K562 (cell line): ENCODE results near the gene AFF1. TPM values are rescaled to one million over a fixed set of nuclear protein-coding genes. Genes with fewer than 3 reads are reported as not detected.

Experiments used
- CBFA2T2 ChIP-seq: fragments of 450-650 bp; conservative IDR thresholded peaks from 2 replicates; pipeline ENCODE4 v1.6.1; 2017; ENCODE audit warnings: mild to moderate bottlenecking
- CEBPB ChIP-seq: fragments of 450-650 bp; IDR thresholded peaks from 2 replicates; pipeline ENCODE4 v1.6.1; 2016; ENCODE audit warnings: missing genetic modification characterization, missing compliant biosample characterization
- CTBP1 ChIP-seq: fragments of 450-650 bp; IDR thresholded peaks from 2 replicates; pipeline ENCODE4 v1.6.1; 2016; ENCODE audit warnings: borderline replicate concordance
- DPF2 ChIP-seq: fragments of 450-650 bp; IDR thresholded peaks from 2 replicates; pipeline ENCODE4 v1.6.1; 2016
- EP300 ChIP-seq: IDR thresholded peaks from 2 replicates; pipeline ENCODE4 v1.6.1; 2012; ENCODE audit warnings: low read length, improper control_type of control experiment
- EP400 ChIP-seq: fragments of 450-650 bp; IDR thresholded peaks from 2 replicates; pipeline ENCODE4 v1.6.1; 2017; ENCODE audit warnings: antibody characterized with exemption, mild to moderate bottlenecking, moderate library complexity
- HMBOX1 ChIP-seq: sonication (generic); IDR thresholded peaks from 2 replicates; pipeline ENCODE4 v1.6.1; 2016
- ILF3 ChIP-seq: fragments of 450-650 bp; IDR thresholded peaks from 2 replicates; pipeline ENCODE4 v1.6.1; 2018; ENCODE audit warnings: antibody characterized with exemption, mild to moderate bottlenecking, moderate library complexity, borderline replicate concordance
- KDM1A ChIP-seq, 2 experiments: fragments of 450-650 bp; IDR thresholded peaks; 2 replicates each; pipeline ENCODE4 v1.6.1; 2016; ENCODE audit warnings: mild to moderate bottlenecking in 2 of 2
- MAFF ChIP-seq: IDR thresholded peaks from 2 replicates; pipeline ENCODE4 v1.6.1; 2012; ENCODE audit warnings: low read length, improper control_type of control experiment
- MYNN ChIP-seq, 2 experiments: sonication (generic); formaldehyde crosslinking in 1 of 2; IDR thresholded peaks; 2 replicates each; pipeline versions ENCODE4 v1.5.0 to v1.6.1; 2016 to 2020; ENCODE audit warnings: antibody characterized with exemption in 1 of 2, missing genetic modification reagents in 1 of 2
- OTX1 ChIP-seq: fragments of 450-650 bp; formaldehyde crosslinking; IDR thresholded peaks from 2 replicates; pipeline ENCODE4 v1.4.0; 2022; ENCODE audit warnings: mild to moderate bottlenecking
- SIN3A ChIP-seq, 2 experiments: fragments of 150-350 bp in 1 of 2; IDR thresholded peaks; 2 replicates each; pipeline ENCODE4 v1.6.1; 2011 to 2016; ENCODE audit warnings: borderline replicate concordance in 2 of 2, low read depth in 2 of 2, low read length in 2 of 2, mild to moderate bottlenecking in 2 of 2, moderate library complexity in 2 of 2; ENCODE audit not compliant: control insufficient read depth in 1 of 2
- SREBF1 ChIP-seq: fragments of 150-350 bp; IDR thresholded peaks from 2 replicates; pipeline ENCODE4 v1.6.1; 2014; ENCODE audit warnings: antibody characterized with exemption, low read depth, low read length, borderline replicate concordance
- SRSF3 ChIP-seq: fragments of 200-400 bp; formaldehyde crosslinking; IDR thresholded peaks from 2 replicates; pipeline ENCODE4 v1.6.1; 2016; ENCODE audit warnings: mild to moderate bottlenecking, low read length, moderate library complexity; ENCODE audit not compliant: insufficient read depth
- TEAD4 ChIP-seq, 2 experiments: sonication (generic) in 1 of 2; formaldehyde crosslinking in 1 of 2; IDR thresholded peaks; 2 replicates each; pipeline versions ENCODE4 v1.6.1 to v1.8.0; 2012 to 2022; ENCODE audit warnings: borderline replicate concordance in 1 of 2, inconsistent platforms in 1 of 2, low read length in 1 of 2, mild to moderate bottlenecking in 1 of 2, missing genetic modification reagents in 1 of 2
- ZNF212 ChIP-seq: fragments of 450-650 bp; formaldehyde crosslinking; IDR thresholded peaks from 2 replicates; pipeline ENCODE4 v1.4.0; 2020; ENCODE audit warnings: mild to moderate bottlenecking
- ZNF316 ChIP-seq: fragments of 450-650 bp; IDR thresholded peaks from 2 replicates; pipeline ENCODE4 v1.6.1; 2016
- ZNF592 ChIP-seq: fragments of 450-650 bp; IDR thresholded peaks from 2 replicates; pipeline ENCODE4 v1.6.1; 2017; ENCODE audit warnings: antibody characterized with exemption, mild to moderate bottlenecking
- polyA plus RNA-seq, 8 experiments: library from polyadenylated mRNA; depleted of rRNA in 4 of 8; stranded (reverse) in 5 of 8; unstranded in 3 of 8; fragments of >200 nt; fragmentation: Nextera tagmentation in 2 of 8; fragmentation: Illumina TruSeq in 1 of 8; extraction: Ambion mirVana in 2 of 8; extraction: Trizol in 1 of 8; gene quantifications; 2 replicates each; pipeline versions ENCODE4 v1.2.1 to v1.2.3, GENCODE V29; 2011 to 2014; ENCODE audit warnings: inconsistent platforms in 1 of 8, missing spikeins in 1 of 8
- total RNA-seq, 7 experiments: library from RNA; depleted of rRNA in 6 of 7; stranded (reverse); fragments of >200 nt in 6 of 7; fragmentation: Illumina TruSeq in 2 of 7; extraction: Trizol in 2 of 7; gene quantifications; 2 replicates each; pipeline versions ENCODE4 v1.2.1 to v1.2.3, GENCODE V29; 2011 to 2021; ENCODE audit warnings: low replicate concordance in 1 of 7
- TF ChIP-seq, protein P1 (sequence below), 2 experiments: IDR thresholded peaks in 1 of 2; conservative IDR thresholded peaks in 1 of 2; 2 replicates each; pipeline ENCODE4 v1.6.1; 2016; ENCODE audit warnings: low read depth in 2 of 2, mild to moderate bottlenecking in 1 of 2, missing compliant biosample characterization in 1 of 2, missing genetic modification characterization in 1 of 2, moderate library complexity in 1 of 2

Gene AFF1
- total and polyA plus RNA-seq, 9 of the 15 experiments (the other 6 are each of a cell fraction or from before 2014, with no cell fraction given), result 4.1 to 47.5 (median 17.2) TPM

DNA sequence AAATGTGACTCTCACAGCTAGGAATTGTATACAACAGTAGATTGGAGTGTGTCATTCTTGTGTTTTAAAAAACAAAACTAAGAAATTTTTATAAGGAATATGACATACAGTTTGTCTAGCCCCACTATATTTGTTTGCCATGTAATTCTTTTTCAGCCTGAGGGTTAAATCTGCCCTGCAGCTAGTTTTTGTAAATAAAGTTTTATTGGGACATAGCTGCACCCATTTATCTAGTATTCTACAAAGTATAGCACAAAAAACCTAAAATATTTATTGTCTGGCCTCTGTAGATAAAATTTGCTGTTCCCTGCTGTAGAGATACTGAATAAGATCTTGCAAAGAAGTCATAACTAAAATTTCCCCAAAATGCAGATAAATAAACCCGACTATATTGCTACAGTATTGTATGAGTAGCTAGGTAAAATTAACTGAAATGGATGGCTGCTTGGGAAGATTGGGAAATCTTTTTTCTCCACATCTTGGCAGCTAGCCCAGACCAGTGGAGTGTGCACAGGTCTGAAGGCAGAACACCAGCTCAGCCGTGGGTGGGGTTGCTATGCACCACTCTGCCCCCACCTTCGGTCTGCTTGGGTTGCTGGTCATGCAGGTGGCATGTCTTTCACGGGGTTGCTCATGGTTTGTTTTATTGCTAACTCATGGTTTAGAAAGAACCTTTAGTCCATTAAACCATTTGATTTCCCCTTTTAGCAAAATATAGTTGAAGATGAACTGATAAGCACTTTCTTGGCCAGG, 157.8 kb downstream of the AFF1 start (continued):
- TF ChIP-seq ZNF316 (0 out of 2 replicates have a peak, but pooled peaks have one; percentile 25), CTBP1 (peak; percentile 62; the same call in 1 of the 2 replicates), SREBF1 (no peak), CBFA2T2 (peak; percentile 41), MYNN (IDR thresholded peaks at IDR 0.05) (0 out of 2 replicates have a peak, but pooled peaks have one; percentile 35), MYNN (CRISPR knock-in tag; IDR thresholded peaks at IDR 0.05) (no peak), TEAD4 (IDR thresholded peaks at IDR 0.05; ENCODE audit: low read length) (peak; percentile 57), TEAD4 (CRISPR knock-in tag; IDR thresholded peaks at IDR 0.05; ENCODE audit: borderline replicate concordance) (no peak), ZNF592 (no peak), SRSF3 (no peak), MAFF (peak; percentile 0; the same call in 1 of the 2 replicates), CEBPB (peak; percentile 93), ZNF212 (CRISPR knock-in tag) (no peak), KDM1A (IDR thresholded peaks at IDR 0.05) (0 out of 4 replicates have a peak, but pooled peaks of 1 of the 2 experiments have one; percentile 6), HMBOX1 (peak; percentile 61; the same call in 1 of the 2 replicates), EP300 (peak; percentile 37; the same call in 1 of the 2 replicates), EP400 (no peak), SIN3A (IDR thresholded peaks at IDR 0.05; ENCODE audit: borderline replicate concordance in 2 of 2, control insufficient read depth in 1 of 2, low read depth in 2 of 2, low read length in 2 of 2) (no peak), DPF2 (peak; percentile 53; the same call in 1 of the 2 replicates), OTX1 (CRISPR knock-in tag) (no peak), ILF3 (no peak)
- TF ChIP-seq, protein P1, sequence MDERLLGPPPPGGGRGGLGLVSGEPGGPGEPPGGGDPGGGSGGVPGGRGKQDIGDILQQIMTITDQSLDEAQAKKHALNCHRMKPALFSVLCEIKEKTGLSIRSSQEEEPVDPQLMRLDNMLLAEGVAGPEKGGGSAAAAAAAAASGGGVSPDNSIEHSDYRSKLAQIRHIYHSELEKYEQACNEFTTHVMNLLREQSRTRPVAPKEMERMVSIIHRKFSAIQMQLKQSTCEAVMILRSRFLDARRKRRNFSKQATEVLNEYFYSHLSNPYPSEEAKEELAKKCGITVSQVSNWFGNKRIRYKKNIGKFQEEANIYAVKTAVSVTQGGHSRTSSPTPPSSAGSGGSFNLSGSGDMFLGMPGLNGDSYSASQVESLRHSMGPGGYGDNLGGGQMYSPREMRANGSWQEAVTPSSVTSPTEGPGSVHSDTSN (CRISPR knock-in tag; IDR thresholded peaks at IDR 0.05; ENCODE audit: low read depth), result no peak
- TF ChIP-seq, protein P1 (tag; conservative IDR thresholded peaks at IDR 0.05; ENCODE audit: low read depth), result no peak
